ENCODE results near the gene DSG3.
"Not testable (repeated sequence)": the region's sequence is repeated elsewhere in the genome, so short reads cannot be mapped to it uniquely, and the experiment has no call there.

The DSG3 gene

GRCh38 chr18:31493171-31493570 is 45.6 kb downstream of the DSG3 start:
- DNase-seq, result no peak

- no peak for DNase-seq
Measured at GRCh38 chr18:31493941-31494340, 46.4 kb downstream of the DSG3 start.

- DNase-seq, result not testable (repeated sequence)
Measured at GRCh38 chr18:31494705-31495244, 47.2 kb downstream of the DSG3 start.

GRCh38 chr18:31497404-31497835 is 49.9 kb downstream of the DSG3 start:
- peak; percentile 82 for DNase-seq

GRCh38 chr18:31497836-31498573 is 50.5 kb downstream of the DSG3 start, which contains the start of gene DSG2:
DSG2 (plus strand) TSS chr18:31498177; CDS start chr18:31498252, 75 bp downstream.
- DNase-seq, result peak; percentile 87

- peak; percentile 23 for DNase-seq
Measured at GRCh38 chr18:31498574-31499524, 51.3 kb downstream of the DSG3 start.

DNA sequence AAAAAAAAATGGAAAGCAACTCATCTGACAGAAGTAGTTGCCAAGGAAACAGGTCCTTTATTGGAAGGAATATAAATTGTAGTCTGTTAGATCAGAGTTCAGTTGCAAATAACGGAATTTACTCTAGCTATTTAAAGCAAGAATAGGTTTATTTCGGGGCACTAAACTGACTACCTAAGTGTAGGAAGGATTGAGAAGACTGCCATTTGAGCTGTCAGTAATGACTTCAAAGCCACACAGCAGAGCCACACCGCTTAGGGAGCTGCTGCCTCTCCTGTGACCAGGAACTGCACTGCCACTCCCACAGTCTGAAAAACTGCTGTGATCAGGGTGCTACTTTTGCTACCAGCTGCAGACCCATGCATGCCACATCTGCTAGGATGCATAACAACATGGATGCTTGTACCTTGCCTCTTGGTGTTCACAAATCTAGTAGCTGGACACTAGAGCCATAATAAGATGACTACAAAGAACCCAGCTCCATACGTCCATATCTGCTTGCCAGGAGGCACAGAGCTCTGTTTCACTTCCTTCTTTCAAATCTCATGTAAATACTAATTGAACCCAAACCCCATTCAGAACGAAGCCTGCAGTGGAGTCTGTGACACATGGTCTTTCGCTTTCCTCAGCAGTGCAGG is 52.6 kb downstream of the DSG3 start:
- no peak for DNase-seq

- DNase-seq, result no peak
Measured at GRCh38 chr18:31503011-31503410, 55.5 kb downstream of the DSG3 start.

DNA sequence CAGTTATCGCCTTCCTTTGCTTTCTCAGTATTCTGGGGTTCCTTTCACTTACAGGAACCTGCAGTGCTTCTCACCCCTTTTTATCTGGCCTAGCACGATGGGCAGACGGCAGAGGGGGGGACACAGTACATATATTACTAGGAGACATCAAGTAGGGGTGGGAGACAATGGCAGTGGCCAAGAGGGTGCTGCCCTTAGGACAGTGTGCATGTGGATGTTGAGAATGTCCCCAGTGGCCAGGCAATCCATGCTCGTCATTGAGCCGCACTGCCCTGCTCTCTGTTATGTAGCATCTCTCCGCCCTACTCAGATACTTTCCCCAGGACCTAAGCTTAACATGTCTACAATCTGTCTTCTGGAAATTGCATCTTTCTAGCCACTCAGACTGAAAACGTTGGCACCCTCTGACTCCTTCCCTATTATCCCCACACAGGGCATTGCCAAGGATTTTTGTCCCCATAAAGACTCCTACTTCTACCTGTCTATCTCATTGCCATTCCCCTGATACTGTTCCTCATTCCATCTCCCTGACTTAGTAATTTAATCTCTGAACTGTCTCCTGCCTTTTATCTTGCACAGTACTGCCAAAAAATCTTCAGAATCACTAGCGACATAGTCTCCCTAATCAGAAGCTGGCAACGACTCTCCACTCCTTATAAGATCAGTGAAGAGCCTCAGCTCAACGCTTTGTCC is 57.1 kb downstream of the DSG3 start:
- no peak for DNase-seq

DNA sequence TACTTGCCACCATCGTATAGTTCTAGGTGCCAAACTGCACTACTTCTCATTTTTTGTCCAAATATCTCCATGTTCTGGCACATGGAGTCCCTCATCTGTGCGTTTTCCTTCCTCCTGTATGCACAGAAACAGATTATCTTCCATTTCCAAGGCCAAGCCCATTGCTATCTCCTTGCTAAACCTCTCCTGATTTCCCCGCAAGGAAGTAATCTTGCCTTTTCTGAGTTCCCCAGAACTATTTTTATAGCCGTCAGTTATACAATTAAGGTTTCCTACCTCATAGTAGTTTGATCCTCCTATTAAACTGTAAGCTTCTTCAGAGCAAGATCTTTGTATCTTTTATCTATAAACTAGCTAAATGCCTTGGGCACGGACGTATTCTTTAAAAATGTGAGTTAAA is 57.6 kb downstream of the DSG3 start:
- DNase-seq, result no peak

DNA sequence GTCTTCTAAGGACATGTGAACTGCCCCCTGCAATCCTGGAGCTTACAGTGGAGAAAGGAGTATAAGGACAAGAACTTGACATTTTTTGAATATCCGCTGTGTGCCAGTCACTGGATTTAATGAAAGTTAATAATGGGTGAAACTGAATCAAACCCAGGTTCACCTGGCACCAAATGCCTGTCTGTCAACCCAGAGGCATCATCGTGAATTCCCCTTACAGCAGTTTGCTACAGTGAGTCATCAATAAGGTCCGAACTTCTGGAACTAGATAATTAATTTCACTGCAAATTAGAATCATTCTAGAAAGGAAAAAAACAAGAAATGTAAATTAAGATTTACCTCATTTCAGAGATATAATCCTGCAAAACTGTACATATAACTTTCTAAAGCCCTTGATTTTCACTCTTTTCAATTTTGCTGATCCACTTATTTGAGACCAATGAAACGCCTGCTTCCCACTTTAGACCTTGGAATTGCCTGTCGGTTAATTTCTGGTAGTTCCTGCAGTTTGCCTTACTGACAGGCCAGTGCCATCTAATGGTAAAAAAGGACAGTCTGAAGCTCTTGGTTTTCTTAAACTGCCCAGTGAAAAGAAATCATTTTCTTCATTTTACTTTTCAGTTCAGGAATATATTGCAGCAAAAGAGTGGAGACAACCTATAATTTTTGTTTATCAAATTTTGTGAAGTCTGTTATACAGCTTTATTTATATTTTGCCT is 58.6 kb downstream of the DSG3 start:
- no peak for DNase-seq

DNA sequence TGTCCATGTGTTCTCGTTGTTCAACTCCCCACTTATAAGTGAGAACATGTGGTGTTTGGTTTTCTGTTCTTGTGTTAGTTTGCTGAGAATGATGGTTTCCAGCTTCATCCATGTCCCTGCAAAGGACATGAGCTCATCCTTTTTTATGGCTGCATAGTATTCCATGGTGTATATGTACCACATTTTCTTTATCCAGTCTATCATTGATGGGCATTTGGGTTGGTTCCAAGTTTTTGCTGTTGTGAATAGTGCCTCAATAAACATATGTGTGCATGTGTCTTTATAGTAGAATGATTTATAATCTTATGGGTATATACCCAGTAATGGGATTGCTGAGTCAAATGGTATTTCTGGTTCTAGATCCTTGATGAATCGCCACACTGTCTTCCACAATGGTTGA is 59.6 kb downstream of the DSG3 start:
- DNase-seq, result not testable (repeated sequence)

DNA sequence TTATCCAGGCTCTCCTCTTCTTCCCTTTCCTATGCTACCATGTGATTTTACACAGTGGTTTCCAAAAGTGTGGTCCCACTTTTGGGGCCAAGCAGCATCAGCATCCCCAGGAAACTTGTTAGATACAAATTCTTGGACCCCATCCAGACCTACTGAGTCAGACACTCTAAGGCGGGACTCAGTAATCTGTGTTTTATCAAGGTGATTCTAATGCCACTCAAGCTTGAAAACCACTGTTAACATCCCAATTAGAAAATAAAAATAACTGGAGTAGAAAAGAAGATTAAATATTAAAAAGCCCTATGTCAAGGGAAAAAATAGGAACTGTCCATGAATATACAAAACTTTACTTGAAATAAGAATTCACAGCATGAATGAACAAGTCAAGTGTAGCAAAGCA is 61.2 kb downstream of the DSG3 start:
- no peak for DNase-seq

DNA sequence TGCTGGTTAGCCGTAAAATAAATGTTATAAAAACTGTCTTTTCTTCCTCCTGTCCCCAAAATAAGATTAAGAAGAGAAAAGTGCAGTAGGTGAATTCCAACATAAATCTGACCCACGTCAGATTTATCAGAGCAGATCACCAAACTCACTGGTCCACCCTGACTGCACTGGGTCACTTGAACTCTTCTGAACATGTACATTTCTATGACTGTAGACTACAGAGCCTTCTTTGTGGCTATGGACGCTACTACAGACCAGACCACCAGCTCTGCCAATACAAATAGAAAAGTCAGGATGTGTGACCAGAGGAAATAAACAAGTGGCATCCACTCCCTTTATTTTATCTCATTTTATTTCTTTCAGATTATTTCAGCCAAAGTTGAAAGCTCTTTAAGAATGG is 62.0 kb downstream of the DSG3 start:
- no peak for DNase-seq

GRCh38 chr18:31510319-31510718 is 62.8 kb downstream of the DSG3 start:
- no peak for DNase-seq

DNA sequence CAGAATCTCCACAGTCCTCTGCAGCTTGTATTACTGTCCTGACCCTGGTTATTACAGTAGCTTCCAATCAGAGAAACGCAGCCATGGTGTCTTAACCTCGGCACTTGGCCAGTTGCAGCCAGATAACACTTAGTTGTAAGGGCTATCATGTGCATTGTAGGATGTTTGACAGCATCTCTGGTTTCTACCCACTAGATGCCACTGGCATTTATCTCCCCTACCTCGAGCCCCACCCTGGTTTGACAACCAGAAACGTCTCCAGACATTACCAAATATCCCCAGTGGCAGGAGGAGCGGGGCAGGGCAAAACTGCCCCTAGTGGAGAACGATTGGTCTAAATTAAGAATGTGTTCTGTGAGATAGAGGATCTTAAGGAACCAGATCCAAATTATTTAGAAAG is 63.6 kb downstream of the DSG3 start:
- no peak for DNase-seq

GRCh38 chr18:31512203-31512764 is 64.7 kb downstream of the DSG3 start:
- DNase-seq, result no peak

GRCh38 chr18:31513189-31513935 is 65.8 kb downstream of the DSG3 start:
- no peak for DNase-seq

DNA sequence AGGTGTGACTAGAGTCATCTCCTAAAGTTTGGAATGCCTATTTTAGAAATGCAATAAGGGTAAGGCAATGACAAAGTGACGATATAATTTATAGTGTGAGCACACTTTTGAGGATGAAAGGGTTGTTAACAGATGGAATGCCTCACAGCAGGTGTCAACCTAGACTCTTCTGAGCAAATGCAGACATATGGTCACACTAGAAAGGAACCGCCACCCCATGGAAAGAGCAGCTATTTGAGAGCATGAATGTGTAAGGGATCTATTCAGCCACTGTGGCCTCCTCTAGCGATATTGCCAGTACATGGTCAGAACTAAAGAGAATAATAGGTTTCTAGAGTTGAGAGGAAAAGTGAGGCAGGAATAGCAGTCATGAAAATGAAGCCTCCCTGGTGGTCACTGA is 68.9 kb downstream of the DSG3 start:
- DNase-seq, result no peak

GRCh38 chr18:31526374-31526773 is 78.8 kb downstream of the DSG3 start:
- DNase-seq, result no peak

All from right kidney (tissue), 1 donor.